K562 (cell line): ENCODE data around the gene GPX5. TPM values are rescaled to one million over a fixed set of nuclear protein-coding genes. Genes with fewer than 3 reads are reported as not detected.

Experiments used
- CREBBP ChIP-seq: IDR thresholded peaks from one replicate; pipeline ENCODE4 v1.6.1; 2012; ENCODE audit warnings: low read depth, mild to moderate bottlenecking, control low read depth, inconsistent platforms, low read length
- CXXC5 ChIP-seq: fragments of 250-450 bp; sonication (Bioruptor Pico); IDR thresholded peaks from 2 replicates; pipeline ENCODE4 v1.8.0; 2022; ENCODE audit warnings: inconsistent platforms, mild to moderate bottlenecking, moderate library complexity
- GATA2 ChIP-seq: sonication (generic); formaldehyde crosslinking; IDR thresholded peaks from 2 replicates; pipeline ENCODE4 v1.4.0; 2020; ENCODE audit warnings: mild to moderate bottlenecking, missing genetic modification reagents
- HCFC1 ChIP-seq: IDR thresholded peaks from 2 replicates; pipeline ENCODE4 v1.6.1; 2012; ENCODE audit warnings: low read depth, low read length, improper control_type of control experiment
- HMBOX1 ChIP-seq: sonication (generic); IDR thresholded peaks from 2 replicates; pipeline ENCODE4 v1.6.1; 2016
- HMGXB4 ChIP-seq: sonication (generic); formaldehyde crosslinking; IDR thresholded peaks from 2 replicates; pipeline ENCODE4 v1.8.1; 2023; ENCODE audit warnings: mild to moderate bottlenecking, missing genetic modification reagents
- KDM2B ChIP-seq: fragments of 250-450 bp; sonication (Bioruptor Pico); IDR thresholded peaks from 2 replicates; pipeline ENCODE4 v1.8.0; 2021; ENCODE audit warnings: mild to moderate bottlenecking, moderate library complexity
- MECOM ChIP-seq: fragments of 250-450 bp; sonication (Bioruptor Pico); IDR thresholded peaks from 2 replicates; pipeline ENCODE4 v1.8.0; 2022; ENCODE audit warnings: inconsistent platforms
- MLLT1 ChIP-seq, 2 experiments: fragments of 450-650 bp; IDR thresholded peaks; 2 replicates each; pipeline ENCODE4 v1.6.1; 2016
- PHF20 ChIP-seq: fragments of 450-650 bp; IDR thresholded peaks from 2 replicates; pipeline ENCODE4 v1.6.1; 2018; ENCODE audit not compliant: partially characterized antibody
- PHTF2 ChIP-seq: fragments of 250-450 bp; sonication (Bioruptor Pico); IDR thresholded peaks from 2 replicates; pipeline ENCODE4 v1.5.0; 2021; ENCODE audit warnings: mild to moderate bottlenecking
- ZNF146 ChIP-seq: IDR thresholded peaks from one replicate; pipeline ENCODE4 v1.6.1; 2018; ENCODE audit warnings: missing compliant biosample characterization; ENCODE audit not compliant: unreplicated experiment
- ZNF655 ChIP-seq: fragments of 250-450 bp; sonication (Bioruptor Pico); IDR thresholded peaks from 2 replicates; pipeline ENCODE4 v1.5.0; 2021
- polyA plus RNA-seq, 8 experiments: library from polyadenylated mRNA; depleted of rRNA in 4 of 8; stranded (reverse) in 5 of 8; unstranded in 3 of 8; fragments of >200 nt; fragmentation: Nextera tagmentation in 2 of 8; fragmentation: Illumina TruSeq in 1 of 8; extraction: Ambion mirVana in 2 of 8; extraction: Trizol in 1 of 8; gene quantifications; 2 replicates each; pipeline versions ENCODE4 v1.2.1 to v1.2.3, GENCODE V29; 2011 to 2014; ENCODE audit warnings: inconsistent platforms in 1 of 8, missing spikeins in 1 of 8
- total RNA-seq, 7 experiments: library from RNA; depleted of rRNA in 6 of 7; stranded (reverse); fragments of >200 nt in 6 of 7; fragmentation: Illumina TruSeq in 2 of 7; extraction: Trizol in 2 of 7; gene quantifications; 2 replicates each; pipeline versions ENCODE4 v1.2.1 to v1.2.3, GENCODE V29; 2011 to 2021; ENCODE audit warnings: low replicate concordance in 1 of 7
- TF ChIP-seq, protein P1 (sequence below): fragments of 250-450 bp; sonication (Bioruptor Pico); IDR thresholded peaks from 2 replicates; pipeline ENCODE4 v1.5.0; 2022; ENCODE audit warnings: mild to moderate bottlenecking
- TF ChIP-seq, protein P2 (sequence below): fragments of 250-450 bp; sonication (Bioruptor Pico); IDR thresholded peaks from 2 replicates; pipeline ENCODE4 v1.8.0; 2022; ENCODE audit warnings: inconsistent platforms, mild to moderate bottlenecking, moderate library complexity, borderline replicate concordance

GPX5 gene
- total and polyA plus RNA-seq, 9 of the 15 experiments (the other 6 are each of a cell fraction or from before 2014, with no cell fraction given): 0.07 to 0.18 (median 0.15) TPM; not detected in 6

DNA sequence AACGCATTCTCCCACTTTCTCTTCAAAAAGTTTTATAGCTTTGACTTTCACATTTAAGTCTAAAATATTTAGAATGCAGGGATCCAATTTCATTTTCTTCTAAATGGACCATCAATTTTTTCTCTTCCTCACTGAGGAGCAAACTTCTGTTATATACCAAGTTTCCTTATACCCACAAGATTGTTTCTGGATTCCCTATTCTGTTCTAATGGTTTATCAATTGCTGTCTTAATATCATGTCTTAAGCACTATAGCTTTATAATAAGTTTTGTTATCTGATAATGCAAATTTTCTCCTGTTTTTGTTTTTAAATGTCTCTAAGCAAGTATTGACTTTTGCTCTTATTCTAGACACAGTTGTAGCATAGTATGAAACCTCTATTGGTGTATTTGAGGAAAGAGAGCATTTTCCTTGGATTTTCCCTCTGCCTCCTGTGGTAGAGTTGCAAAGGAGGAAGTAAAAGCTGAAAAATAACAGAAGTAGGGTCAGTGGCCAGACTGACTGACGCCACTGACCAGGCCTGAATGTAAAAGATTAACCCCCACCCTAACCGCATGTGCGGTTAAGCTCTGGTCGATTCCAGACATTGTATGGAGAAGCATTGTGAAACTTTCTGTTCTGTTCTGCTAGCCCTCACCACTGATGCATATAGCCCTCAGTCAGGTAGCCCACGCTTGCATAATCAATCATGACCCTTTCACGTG lies 40.3 kb downstream of the GPX5 start (continued):
- TF ChIP-seq, protein P1, sequence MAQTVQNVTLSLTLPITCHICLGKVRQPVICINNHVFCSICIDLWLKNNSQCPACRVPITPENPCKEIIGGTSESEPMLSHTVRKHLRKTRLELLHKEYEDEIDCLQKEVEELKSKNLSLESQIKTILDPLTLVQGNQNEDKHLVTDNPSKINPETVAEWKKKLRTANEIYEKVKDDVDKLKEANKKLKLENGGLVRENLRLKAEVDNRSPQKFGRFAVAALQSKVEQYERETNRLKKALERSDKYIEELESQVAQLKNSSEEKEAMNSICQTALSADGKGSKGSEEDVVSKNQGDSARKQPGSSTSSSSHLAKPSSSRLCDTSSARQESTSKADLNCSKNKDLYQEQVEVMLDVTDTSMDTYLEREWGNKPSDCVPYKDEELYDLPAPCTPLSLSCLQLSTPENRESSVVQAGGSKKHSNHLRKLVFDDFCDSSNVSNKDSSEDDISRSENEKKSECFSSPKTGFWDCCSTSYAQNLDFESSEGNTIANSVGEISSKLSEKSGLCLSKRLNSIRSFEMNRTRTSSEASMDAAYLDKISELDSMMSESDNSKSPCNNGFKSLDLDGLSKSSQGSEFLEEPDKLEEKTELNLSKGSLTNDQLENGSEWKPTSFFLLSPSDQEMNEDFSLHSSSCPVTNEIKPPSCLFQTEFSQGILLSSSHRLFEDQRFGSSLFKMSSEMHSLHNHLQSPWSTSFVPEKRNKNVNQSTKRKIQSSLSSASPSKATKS (CRISPR knock-in tag): no peak
- TF ChIP-seq KDM2B (CRISPR knock-in tag) (no peak), PHTF2 (CRISPR knock-in tag) (no peak), PHF20 (no peak), CREBBP (no peak), MECOM (CRISPR knock-in tag) (no peak), HCFC1 (no peak), HMBOX1 (peak; percentile 95), ZNF655 (CRISPR knock-in tag) (no peak), GATA2 (CRISPR knock-in tag) (peak; percentile 54), ZNF146 (CRISPR knock-in tag) (no peak), MLLT1 (IDR thresholded peaks at IDR 0.05) (peak; percentile 70 to 99), CXXC5 (peak; percentile 67), HMGXB4 (no peak; the same call in 1 of the 2 replicates)
- TF ChIP-seq, protein P2, sequence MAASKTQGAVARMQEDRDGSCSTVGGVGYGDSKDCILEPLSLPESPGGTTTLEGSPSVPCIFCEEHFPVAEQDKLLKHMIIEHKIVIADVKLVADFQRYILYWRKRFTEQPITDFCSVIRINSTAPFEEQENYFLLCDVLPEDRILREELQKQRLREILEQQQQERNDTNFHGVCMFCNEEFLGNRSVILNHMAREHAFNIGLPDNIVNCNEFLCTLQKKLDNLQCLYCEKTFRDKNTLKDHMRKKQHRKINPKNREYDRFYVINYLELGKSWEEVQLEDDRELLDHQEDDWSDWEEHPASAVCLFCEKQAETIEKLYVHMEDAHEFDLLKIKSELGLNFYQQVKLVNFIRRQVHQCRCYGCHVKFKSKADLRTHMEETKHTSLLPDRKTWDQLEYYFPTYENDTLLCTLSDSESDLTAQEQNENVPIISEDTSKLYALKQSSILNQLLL (CRISPR knock-in tag): no peak
